ENCODE data around the gene ACAP1. TPM values are rescaled to one million over a fixed set of nuclear protein-coding genes. Genes with fewer than 3 reads are reported as not detected.
"Not testable (repeated sequence)": the region's sequence is repeated elsewhere in the genome, so short reads cannot be mapped to it uniquely, and the experiment has no call there.

ACAP1 gene
- total RNA-seq, 1 donor from 2014 or later, result 0.26 TPM

DNA sequence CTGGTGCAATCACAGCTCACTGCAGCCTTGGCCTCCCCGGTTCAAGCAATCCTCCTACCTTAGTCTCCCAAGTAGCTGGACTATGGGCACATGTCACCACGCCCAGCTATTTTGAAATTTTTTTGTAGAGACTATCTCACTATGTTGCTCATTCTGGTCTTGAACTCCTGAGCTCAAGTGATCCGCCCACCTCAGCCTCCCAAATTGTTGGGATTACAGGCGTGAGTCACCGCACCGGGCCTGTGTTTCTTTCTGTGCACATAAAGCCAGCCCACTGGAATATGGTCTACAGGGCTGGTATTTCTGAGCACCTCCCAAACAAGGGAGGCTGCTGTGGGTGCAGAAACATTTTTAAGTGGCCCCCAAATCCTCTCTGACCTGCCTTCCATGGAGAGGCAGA lies 27.0 kb downstream of the ACAP1 start:
- peak; percentile 75 for DNase-seq (ENCODE audit: low read depth)
- FAIRE-seq, result no peak
- no peak for TF ChIP-seq CTCF (IDR thresholded peaks at IDR 0.05; ENCODE audit: insufficient read depth, low read length, severe bottlenecking)
- H3K27me3 ChIP-seq (ENCODE audit: control insufficient read depth, insufficient read depth, low read length), result no peaks in the 10 kb centered on the region
- H3K4me3 ChIP-seq (ENCODE audit: low read depth, low read length), result no peak overlapping the region
- H3K36me3 ChIP-seq (ENCODE audit: control insufficient read depth, insufficient read depth, low read length), result no peaks in the 10 kb centered on the region

- not testable (repeated sequence) for DNase-seq (ENCODE audit: low read depth); H3K36me3 ChIP-seq (ENCODE audit: control insufficient read depth, insufficient read depth, low read length); H3K27me3 ChIP-seq (ENCODE audit: control insufficient read depth, insufficient read depth, low read length); H3K4me3 ChIP-seq (ENCODE audit: low read depth, low read length)
- peak; percentile 92 for FAIRE-seq
Measured at GRCh38 chr17:7365963-7366362, 29.6 kb downstream of the ACAP1 start.

DNA sequence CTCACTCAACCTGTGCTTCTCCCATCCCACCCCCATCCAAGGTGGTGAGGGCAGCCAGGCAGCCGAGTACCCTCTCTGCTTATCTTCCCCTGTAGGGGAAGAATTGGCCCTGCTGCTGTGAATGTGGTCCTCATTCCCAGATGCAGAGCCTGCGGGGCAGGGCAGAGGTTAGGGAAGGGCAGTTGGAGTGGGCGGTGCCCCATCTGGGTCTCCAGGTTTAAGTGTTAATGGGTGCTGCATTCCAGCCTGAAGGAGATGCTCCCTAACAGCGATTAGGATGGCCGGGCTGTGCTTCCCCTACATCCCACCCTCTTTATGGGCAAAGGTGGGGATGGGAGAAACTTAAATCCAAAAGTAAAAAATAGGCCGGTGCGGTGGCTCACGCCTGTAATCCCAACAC lies 30.8 kb downstream of the ACAP1 start:
- TF ChIP-seq CTCF (IDR thresholded peaks at IDR 0.05; ENCODE audit: insufficient read depth, low read length, severe bottlenecking), result no peak
- Histone ChIP-seq H3K27me3 (ENCODE audit: control insufficient read depth, insufficient read depth, low read length) (no peaks in the 10 kb centered on the region), H3K36me3 (ENCODE audit: control insufficient read depth, insufficient read depth, low read length) (no peaks in the 10 kb centered on the region), H3K4me3 (ENCODE audit: low read depth, low read length) (no peak overlapping the region)
- DNase-seq (ENCODE audit: low read depth) (no peak), FAIRE-seq (no peak)

DNA sequence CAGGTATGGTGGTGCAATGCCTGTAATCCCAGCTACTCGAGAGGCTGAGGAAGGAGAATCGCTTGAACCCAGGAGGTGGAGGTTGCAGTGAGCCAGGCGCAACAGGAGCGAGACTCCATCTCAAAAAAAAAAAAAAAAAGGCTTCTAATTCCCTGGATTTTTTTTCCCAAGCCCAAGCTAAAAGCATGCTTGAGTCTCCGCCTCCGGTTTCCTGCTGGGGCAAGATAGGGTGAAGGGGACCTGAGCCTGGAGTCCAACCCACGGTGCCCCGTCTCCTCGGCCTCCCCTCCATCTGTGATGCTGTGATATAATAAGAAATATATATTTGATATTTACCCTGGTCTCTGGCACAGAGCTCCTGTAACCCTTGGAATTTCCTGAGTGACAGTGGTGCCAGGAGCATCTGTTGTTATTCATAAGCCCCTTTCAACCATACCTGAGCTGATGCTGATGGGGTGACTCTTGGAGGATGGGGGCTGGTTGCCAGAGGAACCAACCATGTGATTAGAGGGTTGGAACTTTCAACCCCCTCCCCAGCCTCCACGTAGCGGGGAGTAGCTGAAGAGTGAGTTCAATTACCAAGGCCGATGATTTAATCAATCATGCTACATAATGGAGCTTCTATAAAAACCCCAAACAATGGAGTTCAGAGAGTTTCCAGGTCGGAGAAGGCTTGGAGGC lies 31.7 kb downstream of the ACAP1 start:
- Histone ChIP-seq H3K4me3 (ENCODE audit: low read depth, low read length) (no peak overlapping the region), H3K27me3 (ENCODE audit: control insufficient read depth, insufficient read depth, low read length) (no peaks in the 10 kb centered on the region), H3K36me3 (ENCODE audit: control insufficient read depth, insufficient read depth, low read length) (no peaks in the 10 kb centered on the region)
- TF ChIP-seq CTCF (IDR thresholded peaks at IDR 0.05; ENCODE audit: insufficient read depth, low read length, severe bottlenecking), result no peak
- no peak for DNase-seq (ENCODE audit: low read depth)
- no peak for FAIRE-seq

- not testable (repeated sequence) for H3K27me3 ChIP-seq (ENCODE audit: control insufficient read depth, insufficient read depth, low read length); FAIRE-seq; H3K4me3 ChIP-seq (ENCODE audit: low read depth, low read length); DNase-seq (ENCODE audit: low read depth); H3K36me3 ChIP-seq (ENCODE audit: control insufficient read depth, insufficient read depth, low read length)
Measured at GRCh38 chr17:7368599-7368994, 32.3 kb downstream of the ACAP1 start.

GRCh38 chr17:7369825-7370224 lies 33.5 kb downstream of the ACAP1 start:
- peak; percentile 77 for FAIRE-seq
- DNase-seq (ENCODE audit: low read depth), result no peak
- no peaks in the 10 kb centered on the region for H3K36me3 ChIP-seq (ENCODE audit: control insufficient read depth, insufficient read depth, low read length)
- no peaks in the 10 kb centered on the region for H3K27me3 ChIP-seq (ENCODE audit: control insufficient read depth, insufficient read depth, low read length)
- TF ChIP-seq CTCF (IDR thresholded peaks at IDR 0.05; ENCODE audit: insufficient read depth, low read length, severe bottlenecking), result no peak
- no peak overlapping the region for H3K4me3 ChIP-seq (ENCODE audit: low read depth, low read length)

DNA sequence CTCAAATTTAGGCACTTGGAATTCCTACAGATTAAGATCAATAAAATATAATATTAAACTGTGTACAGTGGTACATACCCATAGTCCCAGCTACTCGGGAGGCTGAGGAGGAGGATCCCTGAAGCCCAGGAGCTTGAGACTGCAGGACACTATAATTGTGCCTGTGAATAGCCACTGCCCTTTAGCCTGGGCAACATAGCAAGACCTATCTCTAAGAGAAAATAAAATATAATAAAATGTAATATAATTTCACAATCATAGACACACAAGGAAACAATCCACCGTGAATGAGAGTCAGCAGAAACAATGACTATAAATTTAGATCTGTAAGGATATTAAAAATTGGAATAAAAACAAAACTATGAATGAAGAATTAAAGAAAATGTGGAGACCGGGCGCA lies 34.5 kb downstream of the ACAP1 start:
- H3K36me3 ChIP-seq (ENCODE audit: control insufficient read depth, insufficient read depth, low read length), result no peaks in the 10 kb centered on the region
- DNase-seq (ENCODE audit: low read depth) (no peak), FAIRE-seq (no peak)
- TF ChIP-seq CTCF (IDR thresholded peaks at IDR 0.05; ENCODE audit: insufficient read depth, low read length, severe bottlenecking), result no peak
- H3K27me3 ChIP-seq (ENCODE audit: control insufficient read depth, insufficient read depth, low read length), result no peaks in the 10 kb centered on the region
- no peak overlapping the region for H3K4me3 ChIP-seq (ENCODE audit: low read depth, low read length)

Measured in bronchial epithelial cell (primary cell).